T-helper 1 cell treated with Interleukin-12 subunit alpha and Interleukin-12 subunit beta and Interleukin-4 antibody, amounts not matched to agents 30 ng/mL and 1 ng/mL, for 36 hours (primary cell): ENCODE results near the gene HBG1. TPM values are rescaled to one million over a fixed set of nuclear protein-coding genes. Genes with fewer than 3 reads are reported as not detected.
"Not testable (repeated sequence)": the region's sequence is repeated elsewhere in the genome, so short reads cannot be mapped to it uniquely, and the experiment has no call there.

Experiments
- intact Hi-C: fragments of 100-400 bp; cut with micrococcal nuclease; formaldehyde crosslinking; loops from one replicate; pipeline ENCODE4 v1.15.1; 2024
- total RNA-seq: library from RNA; stranded (reverse); gene quantifications from 2 replicates; pipeline ENCODE4 v1.2.3, GENCODE V29; 2022

HBG1 gene
- total RNA-seq, 1 donor from 2014 or later, result not detected

DNA sequence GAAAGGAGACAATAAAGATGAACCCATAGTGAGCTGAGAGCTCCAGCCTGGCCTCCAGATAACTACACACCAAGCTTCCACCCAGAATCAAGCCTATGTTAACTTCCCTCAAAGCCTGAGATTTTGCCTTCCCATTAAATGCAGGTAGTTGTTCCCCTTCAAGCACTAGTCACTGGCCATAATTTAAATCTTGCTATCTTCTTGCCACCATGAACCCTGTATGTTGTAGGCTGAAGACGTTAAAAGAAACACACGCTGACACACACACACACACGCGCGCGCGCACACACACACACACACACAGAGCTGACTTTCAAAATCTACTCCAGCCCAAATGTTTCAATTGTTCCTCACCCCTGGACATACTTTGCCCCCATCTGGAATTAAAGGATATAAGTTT is 1.2 kb downstream of the HBG1 start:
- intact Hi-C loops, result not testable (repeated sequence)

DNA sequence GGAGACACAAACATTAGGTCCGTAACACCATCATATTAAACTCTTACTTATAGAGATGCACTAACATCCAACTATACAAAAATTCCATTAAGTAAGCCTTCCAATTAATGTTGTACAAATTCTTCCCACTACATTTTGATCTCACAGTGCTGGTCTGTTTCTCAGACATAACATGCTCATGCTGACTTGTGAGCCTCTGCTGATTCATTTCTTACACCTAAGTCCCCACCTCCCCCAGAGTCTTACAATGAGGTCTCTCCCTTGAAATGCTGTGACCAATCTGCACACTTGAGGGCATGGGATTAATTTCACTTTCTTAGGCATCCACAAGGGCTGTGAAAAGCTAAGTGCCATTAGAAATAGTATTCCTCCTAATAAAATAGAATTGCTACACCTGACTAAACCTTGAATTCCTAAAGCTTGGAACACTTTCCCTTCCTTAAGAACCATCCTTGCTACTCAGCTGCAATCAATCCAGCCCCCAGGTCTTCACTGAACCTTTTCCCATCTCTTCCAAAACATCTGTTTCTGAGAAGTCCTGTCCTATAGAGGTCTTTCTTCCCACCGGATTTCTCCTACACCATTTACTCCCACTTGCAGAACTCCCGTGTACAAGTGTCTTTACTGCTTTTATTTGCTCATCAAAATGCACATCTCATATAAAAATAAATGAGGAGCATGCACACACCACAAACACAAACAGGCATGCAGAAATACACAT is 2.0 kb downstream of the HBG1 start:
- intact Hi-C loops, result no loop called here

DNA sequence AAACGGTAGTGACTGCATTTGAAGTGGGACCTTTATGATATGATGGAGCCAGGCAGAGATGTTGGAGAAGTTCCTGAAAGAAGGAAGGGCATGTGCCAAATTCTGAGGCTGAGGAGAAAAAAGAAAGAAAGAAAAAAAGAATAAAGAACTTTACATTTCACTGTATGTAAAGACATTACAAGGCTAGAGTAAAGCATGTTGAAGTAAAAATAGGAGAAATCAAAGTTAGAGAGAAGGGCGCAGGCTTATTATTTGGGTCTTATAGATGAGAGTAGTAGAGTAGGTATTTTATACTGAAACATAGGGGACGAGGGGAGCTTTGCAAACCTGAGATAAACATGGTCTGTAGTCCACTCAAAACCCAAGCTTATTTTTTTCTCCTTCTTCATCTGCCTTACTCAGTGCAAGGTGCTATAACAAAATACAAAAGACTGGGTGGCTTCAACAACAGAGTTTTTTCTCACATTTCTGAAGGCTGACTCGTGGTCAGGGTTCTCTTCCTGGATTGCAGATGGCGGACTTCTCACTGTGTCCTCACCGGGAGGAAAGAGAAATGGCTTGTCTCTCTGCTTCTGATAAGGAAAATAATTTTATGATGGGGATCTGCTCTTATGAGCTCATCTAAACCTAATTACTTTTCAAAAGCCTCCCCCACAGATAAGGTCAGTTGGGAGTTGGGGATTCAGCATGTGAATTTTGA is 2.7 kb downstream of the HBG1 start:
- intact Hi-C loops, result no loop called here

- intact Hi-C loops, result no loop called here
Observed at GRCh38 chr11:5245155-5245554, 4.5 kb downstream of the HBG1 start.

GRCh38 chr11:5243816-5244180 is 5.9 kb downstream of the HBG1 start:
- intact Hi-C loops, result no loop called here

GRCh38 chr11:5242933-5243815 is 6.5 kb downstream of the HBG1 start:
- intact Hi-C loops, result no loop called here

- intact Hi-C loops, result no loop called here
Observed at GRCh38 chr11:5242208-5242607, 7.4 kb downstream of the HBG1 start.

DNA sequence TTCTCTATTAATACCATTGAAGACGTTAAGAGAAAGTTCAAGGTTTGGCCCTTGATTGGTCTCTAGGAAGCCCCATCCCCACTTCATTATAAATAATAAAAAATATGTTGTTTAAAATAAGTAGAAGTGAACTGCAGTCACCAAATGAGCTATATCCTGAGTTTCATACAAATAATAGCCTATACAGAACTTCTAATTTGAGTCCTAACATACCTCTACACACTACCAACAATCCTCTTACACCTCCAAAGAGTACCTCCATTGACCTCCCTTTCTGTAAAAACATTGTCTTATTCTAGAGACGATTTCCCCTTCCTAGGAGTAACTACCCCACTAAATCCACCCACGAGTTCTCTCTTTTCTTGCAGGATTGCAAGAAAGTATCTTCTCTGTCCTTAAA is 8.2 kb downstream of the HBG1 start:
- intact Hi-C loops, result no loop called here

GRCh38 chr11:5240458-5240857 is 9.2 kb downstream of the HBG1 start:
- intact Hi-C loops, result no loop called here

GRCh38 chr11:5240056-5240455 is 9.6 kb downstream of the HBG1 start:
- intact Hi-C loops, result no loop called here

GRCh38 chr11:5239046-5239445 is 10.6 kb downstream of the HBG1 start:
- intact Hi-C loops, result no loop called here

DNA sequence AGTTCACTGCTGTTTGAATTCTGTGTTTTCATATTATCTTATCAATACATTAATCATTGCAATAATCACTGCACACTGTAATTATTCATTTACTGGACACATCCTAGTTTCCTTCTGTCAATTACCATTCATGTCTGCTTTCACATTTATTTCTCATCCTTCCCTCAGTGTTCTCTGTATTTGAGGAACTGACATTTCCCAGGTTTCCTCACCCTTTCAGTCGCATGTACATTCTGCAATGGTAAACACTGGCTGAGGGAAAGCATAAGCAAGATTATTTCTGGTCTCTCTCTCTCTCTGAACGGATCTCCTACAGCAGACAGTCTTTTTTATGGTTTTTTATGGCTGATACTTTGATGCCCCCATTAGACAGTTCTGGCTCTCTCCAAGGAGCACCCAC is 11.2 kb downstream of the HBG1 start:
- intact Hi-C loops, result no loop called here

DNA sequence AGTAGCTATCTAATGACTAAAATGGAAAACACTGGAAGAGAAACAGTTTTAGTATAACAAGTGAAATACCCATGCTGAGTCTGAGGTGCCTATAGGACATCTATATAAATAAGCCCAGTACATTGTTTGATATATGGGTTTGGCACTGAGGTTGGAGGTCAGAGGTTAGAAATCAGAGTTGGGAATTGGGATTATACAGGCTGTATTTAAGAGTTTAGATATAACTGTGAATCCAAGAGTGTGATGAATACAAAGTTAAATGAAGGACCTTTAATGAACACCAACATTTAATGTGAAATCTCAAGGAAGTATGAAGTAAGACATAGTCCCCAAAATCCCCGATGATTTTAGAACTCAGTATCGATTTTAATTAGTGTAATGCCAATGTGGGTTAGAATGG is 12.2 kb downstream of the HBG1 start:
- intact Hi-C loops, result no loop called here

- intact Hi-C loops, result no loop called here
Observed at GRCh38 chr11:5235364-5236095, 14.1 kb downstream of the HBG1 start.

GRCh38 chr11:5234381-5234834 is 15.2 kb downstream of the HBG1 start, which contains the start of gene HBD:
TSS of gene HBD (minus strand) at chr11:5234483. CDS start at chr11:5234433, 50 bp downstream.
- intact Hi-C loops, result no loop called here

GRCh38 chr11:5233307-5233706 is 16.4 kb downstream of the HBG1 start:
- intact Hi-C loops, result no loop called here

GRCh38 chr11:5232821-5233220 is 16.8 kb downstream of the HBG1 start:
- intact Hi-C loops, result no loop called here

- intact Hi-C loops, result no loop called here
Observed at GRCh38 chr11:5232176-5232575, 17.5 kb downstream of the HBG1 start.

DNA sequence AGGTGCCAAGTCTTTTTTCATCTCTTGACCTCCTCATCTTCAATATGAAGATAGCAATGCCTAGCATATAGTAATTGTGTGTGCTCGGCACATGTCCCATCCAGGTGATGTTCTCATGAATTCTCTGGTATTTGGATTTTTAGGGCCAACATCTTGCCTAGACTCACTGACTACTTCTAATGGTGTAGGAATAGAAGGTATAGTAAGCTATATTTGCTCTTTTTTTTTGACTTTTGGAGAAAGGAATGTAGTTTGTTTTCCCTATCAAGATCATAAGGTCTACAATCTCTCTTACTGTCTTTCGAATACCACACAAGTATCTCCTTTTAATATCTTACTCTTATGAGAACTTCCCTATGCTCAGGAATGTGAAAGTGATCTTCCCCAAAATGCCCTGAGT is 18.5 kb downstream of the HBG1 start:
- intact Hi-C loops, result no loop called here

DNA sequence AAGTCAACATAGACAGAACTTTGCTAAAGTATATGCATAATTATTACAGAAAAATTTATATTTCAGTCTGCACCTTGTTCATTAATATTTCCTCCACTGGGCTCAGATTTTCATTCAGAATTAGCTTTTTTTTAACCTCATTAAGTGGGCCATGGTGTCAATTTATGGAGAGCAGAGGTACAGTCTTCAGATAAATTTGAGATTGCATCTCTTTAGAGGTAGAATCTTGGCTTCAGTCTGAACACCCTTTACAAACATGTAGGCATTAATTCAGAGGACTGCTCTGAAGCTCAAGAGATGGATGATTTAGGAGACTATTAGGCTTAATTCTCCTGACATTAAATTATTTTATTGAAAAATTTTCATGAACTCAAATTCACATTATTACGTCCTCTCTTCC is 19.4 kb downstream of the HBG1 start:
- intact Hi-C loops, result no loop called here

- intact Hi-C loops, result no loop called here
Observed at GRCh38 chr11:5229796-5230195, 19.9 kb downstream of the HBG1 start.
